IMR-90 (cell line): Measurements from ENCODE around the gene ME3.

ENCODE experiments used
- BHLHE40 ChIP-seq: fragments of 150-350 bp; IDR thresholded peaks from 2 replicates; pipeline ENCODE4 v1.6.1; 2016; ENCODE audit warnings: mild to moderate bottlenecking, low read depth, low read length
- CEBPB ChIP-seq: IDR thresholded peaks from 2 replicates; pipeline ENCODE4 v1.6.1; 2012; ENCODE audit warnings: low read depth, low read length, improper control_type of control experiment
- CTCF ChIP-seq: conservative IDR thresholded peaks from 2 replicates; pipeline ENCODE4 v1.5.1; 2012; ENCODE audit warnings: mild to moderate bottlenecking, low read depth, low read length, improper control_type of control experiment
- ELK1 ChIP-seq: fragments of 150-350 bp; IDR thresholded peaks from 2 replicates; pipeline ENCODE4 v1.6.1; 2016; ENCODE audit warnings: low read depth, mild to moderate bottlenecking, low read length, moderate library complexity, borderline replicate concordance
- FOS ChIP-seq: fragments of 150-350 bp; IDR thresholded peaks from 2 replicates; pipeline ENCODE4 v1.6.1; 2016; ENCODE audit warnings: low read depth, low read length
- MAZ ChIP-seq: IDR thresholded peaks from 2 replicates; pipeline ENCODE4 v1.6.1; 2012; ENCODE audit warnings: low read depth, mild to moderate bottlenecking, low read length, improper control_type of control experiment, moderate library complexity, borderline replicate concordance
- MXI1 ChIP-seq: IDR thresholded peaks from 2 replicates; pipeline ENCODE4 v1.6.1; 2012; ENCODE audit warnings: low read depth, mild to moderate bottlenecking, low read length, moderate library complexity, borderline replicate concordance
- POLR2A ChIP-seq: IDR thresholded peaks from 2 replicates; pipeline ENCODE4 v1.6.1; 2012; ENCODE audit warnings: mild to moderate bottlenecking, low read depth, low read length
- RAD21 ChIP-seq: IDR thresholded peaks from 2 replicates; pipeline ENCODE4 v1.6.1; 2012; ENCODE audit warnings: low read length, improper control_type of control experiment

GRCh38 chr11:86459682-86460460, 212.5 kb downstream of the ME3 start:
- TF ChIP-seq CTCF (0 out of 2 replicates have a peak, but pooled peaks have one; percentile 10), MAZ (no peak), POLR2A (no peak), RAD21 (peak; percentile 5; the same call in 1 of the 2 replicates), MXI1 (no peak), CEBPB (no peak), ELK1 (no peak), BHLHE40 (peak; percentile 74; the same call in 1 of the 2 replicates), FOS (0 out of 2 replicates have a peak, but pooled peaks have one; percentile 28)
